Jurkat, Clone E6-1 (cell line): ENCODE data around the gene PCGF1.
A peak's percentile ranks its signal among the peaks of the same experiment; 100 is the strongest.

Source experiments
- DNase-seq: peaks from one replicate; pipeline ENCODE4 v3.0.0-alpha.2; 2011; ENCODE audit warnings: low read depth, low spot score
- H3K4me3 ChIP-seq: 2 replicates; pipeline ENCODE4 v1.5.1; 2011; ENCODE audit warnings: mild to moderate bottlenecking, low read length, control low read depth, moderate library complexity

The PCGF1 gene

GRCh38 chr2:74524005-74524404 lies 16.5 kb upstream of the PCGF1 start:
- no peak overlapping the region for H3K4me3 ChIP-seq
- no peak for DNase-seq

GRCh38 chr2:74522516-74522915 lies 15.0 kb upstream of the PCGF1 start:
- DNase-seq: no peak

DNA sequence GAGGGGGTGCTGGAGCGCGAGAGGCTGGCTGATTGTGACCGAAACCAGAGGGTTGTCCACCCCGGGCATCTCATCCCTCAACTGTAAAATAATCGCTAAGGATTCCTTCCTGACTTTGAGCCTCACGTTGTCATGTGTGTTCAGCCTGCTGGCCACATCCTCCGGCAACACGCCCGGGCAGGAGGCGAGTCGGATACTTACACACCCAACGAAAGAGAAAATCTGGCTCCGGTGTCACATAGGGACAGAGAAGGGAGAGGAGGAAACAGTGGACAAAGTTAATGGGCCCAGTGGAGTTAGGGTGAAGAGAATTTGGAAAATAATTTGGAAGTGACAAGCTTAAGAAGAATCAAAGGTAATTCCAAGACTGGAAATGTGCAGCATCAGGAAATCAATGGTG lies 9.2 kb upstream of the PCGF1 start:
- H3K4me3 ChIP-seq: no peak overlapping the region
- no peak for DNase-seq

More at GRCh38 chr2:74522516-74522915, 15.0 kb upstream of the PCGF1 start:
- no peak overlapping the region for H3K4me3 ChIP-seq

GRCh38 chr2:74515981-74516633 lies 8.6 kb upstream of the PCGF1 start:
- H3K4me3 ChIP-seq: no peak overlapping the region
- no peak for DNase-seq

DNA sequence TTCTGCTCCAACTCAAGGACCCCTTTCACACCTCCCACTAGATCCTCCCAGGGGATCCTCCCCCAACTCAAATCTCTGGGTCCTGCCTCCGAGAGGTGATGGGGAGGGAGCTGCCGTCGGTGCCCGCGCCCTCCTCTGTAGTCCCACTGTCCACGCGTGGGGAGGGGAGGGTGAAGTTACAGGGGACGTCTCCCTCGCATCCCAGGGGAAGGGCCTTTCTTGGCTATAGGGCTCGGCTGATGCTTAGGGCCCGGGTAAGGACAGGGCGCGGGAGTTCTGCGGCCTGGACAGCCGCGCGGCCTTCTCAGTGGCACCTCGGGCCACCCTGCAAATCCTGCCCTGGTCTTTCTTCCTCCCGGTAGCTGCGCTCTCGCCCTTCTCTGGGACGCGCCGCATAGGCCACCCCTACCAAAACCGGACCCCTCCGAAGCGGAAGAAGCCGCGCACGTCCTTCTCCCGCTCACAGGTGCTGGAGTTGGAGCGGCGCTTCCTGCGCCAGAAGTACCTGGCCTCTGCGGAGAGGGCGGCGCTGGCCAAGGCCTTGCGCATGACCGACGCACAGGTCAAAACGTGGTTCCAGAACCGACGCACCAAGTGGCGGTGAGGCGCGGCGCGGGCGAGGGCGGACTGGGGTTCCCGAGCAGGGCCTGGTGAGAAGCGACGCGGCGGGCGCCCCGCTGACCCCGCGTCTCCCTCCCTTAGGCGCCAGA lies 7.9 kb upstream of the PCGF1 start:
- no peak for DNase-seq
- H3K4me3 ChIP-seq: no peak overlapping the region

DNA sequence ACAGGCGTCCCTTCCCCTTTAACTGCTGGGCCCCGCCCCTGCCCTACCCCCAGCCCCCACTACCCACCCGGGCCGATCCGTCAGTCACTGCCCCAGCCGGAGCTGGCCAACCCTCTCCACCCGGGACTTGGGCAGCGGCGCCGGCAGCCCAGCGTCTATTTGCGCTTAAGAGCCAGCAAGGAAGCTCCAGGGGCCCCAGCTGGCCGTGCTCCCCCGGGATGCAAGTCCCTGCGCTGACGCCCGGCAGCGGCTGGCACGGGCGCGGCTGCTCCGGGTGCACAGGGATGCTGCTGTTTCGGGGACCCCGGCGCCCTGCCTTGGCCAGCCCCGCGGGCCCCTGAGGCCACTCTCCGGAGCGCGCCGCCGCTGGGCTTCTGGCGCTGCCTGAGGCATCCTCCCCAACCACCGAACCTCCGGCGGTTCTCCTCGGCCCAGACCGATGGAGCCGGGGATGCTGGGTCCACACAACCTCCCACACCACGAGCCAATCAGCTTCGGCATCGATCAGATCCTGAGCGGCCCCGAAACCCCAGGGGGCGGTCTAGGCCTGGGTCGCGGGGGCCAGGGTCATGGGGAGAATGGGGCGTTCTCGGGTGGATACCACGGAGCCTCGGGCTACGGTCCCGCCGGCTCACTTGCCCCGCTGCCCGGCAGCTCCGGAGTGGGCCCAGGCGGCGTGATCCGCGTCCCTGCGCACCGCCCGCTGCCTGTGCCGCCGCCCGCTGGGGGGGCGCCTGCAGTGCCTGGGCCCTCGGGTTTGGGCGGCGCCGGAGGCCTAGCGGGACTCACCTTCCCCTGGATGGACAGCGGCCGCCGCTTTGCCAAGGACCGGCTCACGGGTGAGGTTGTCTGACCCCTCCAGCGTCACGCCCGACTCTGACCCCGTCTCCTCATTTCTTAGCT lies 7.1 kb upstream of the PCGF1 start, which contains the start of gene TLX2:
Gene TLX2, plus strand, starts transcription at position 83 of the 903 bp plus-strand sequence. Its CDS starts 357 bp downstream, at position 440.
- peak within 1 kb of the TSS; percentile 60 for H3K4me3 ChIP-seq
- DNase-seq: no peak

DNA sequence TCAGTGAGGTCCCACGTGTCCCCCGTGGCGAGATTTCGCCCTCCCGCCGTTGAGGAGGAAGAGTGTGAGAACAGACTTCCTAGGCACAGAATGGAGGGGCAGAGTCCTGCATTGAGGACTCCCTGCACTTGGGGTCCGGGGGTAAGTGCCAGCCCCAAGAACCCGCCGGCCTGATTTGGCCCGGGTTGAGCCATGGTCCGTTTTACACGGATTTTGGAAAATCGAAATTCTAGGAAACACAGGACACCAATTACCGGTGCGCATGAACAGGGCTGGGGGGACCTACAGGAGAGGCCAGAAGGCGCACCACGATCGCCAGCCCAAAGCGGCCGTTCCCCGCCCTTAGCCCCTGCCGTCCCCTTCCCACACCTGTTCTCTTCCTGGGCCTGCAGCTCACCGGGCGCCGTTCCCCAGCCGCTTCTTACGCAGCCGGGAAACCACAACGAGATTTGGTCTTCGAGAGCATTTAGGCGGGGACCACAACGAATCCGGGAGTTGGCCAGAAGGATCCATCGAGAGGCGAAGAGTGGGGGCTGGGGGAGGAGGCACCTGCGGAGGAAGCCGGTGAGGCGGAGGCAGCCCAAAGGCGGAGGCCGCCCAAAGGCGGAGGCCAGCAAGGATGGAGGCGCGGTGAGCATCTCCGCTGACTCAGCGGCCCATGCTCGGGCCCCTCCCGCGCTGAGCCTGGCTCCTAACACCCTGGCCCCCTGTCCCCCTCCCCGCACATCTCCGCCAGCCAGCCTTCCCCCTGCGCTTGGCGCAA lies 6.3 kb upstream of the PCGF1 start:
- peak overlapping the region; percentile 60 for H3K4me3 ChIP-seq
- peak; percentile 79 for DNase-seq

DNA sequence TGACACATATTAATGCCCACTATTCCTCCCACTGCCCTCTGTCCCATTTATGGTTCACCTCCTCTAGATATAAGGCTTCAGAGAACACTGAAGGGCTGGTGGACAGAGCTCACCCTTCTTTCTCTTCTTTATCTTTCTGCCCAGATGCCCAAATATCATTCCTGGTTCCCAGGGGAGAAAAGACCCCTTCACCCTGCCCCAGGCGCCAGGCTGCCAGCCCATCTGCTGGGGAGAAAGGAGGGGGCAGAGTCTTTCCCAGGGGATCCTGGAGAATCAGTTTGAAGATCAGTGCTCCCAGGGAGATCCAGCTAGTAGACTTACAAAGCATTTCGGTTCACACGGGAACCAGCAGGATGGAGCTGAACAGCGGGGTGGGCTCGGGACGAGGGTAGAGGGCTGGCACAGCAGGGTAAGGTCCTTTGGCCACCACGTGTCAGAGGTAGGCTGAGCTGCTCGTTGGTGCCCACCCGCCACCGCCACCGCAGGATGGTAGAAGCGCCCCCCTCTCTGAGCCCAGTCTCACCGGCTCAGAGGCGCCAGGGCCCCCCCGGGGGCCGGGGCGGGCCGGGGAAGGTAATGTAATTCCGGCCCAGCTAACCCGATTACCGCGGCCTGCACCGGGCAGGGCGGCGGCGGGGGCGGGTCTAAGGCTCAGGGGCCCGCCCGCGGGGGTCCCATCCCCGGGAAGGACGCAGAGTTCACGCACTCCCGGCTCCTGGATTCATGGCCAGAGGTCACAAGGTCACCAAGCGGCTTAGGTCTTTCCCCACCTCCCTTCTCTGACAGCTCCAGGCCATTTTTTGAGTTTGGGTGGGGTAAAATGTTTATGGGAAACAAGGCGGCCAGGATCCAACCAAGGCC lies 5.5 kb upstream of the PCGF1 start:
- peak overlapping the region; percentile 60 for H3K4me3 ChIP-seq
- no peak for DNase-seq

GRCh38 chr2:74511104-74511989 lies 3.9 kb upstream of the PCGF1 start:
- DNase-seq: no peak
- H3K4me3 ChIP-seq: no peak overlapping the region

GRCh38 chr2:74510272-74510671 lies 2.8 kb upstream of the PCGF1 start:
- no peak overlapping the region for H3K4me3 ChIP-seq
- no peak for DNase-seq

DNA sequence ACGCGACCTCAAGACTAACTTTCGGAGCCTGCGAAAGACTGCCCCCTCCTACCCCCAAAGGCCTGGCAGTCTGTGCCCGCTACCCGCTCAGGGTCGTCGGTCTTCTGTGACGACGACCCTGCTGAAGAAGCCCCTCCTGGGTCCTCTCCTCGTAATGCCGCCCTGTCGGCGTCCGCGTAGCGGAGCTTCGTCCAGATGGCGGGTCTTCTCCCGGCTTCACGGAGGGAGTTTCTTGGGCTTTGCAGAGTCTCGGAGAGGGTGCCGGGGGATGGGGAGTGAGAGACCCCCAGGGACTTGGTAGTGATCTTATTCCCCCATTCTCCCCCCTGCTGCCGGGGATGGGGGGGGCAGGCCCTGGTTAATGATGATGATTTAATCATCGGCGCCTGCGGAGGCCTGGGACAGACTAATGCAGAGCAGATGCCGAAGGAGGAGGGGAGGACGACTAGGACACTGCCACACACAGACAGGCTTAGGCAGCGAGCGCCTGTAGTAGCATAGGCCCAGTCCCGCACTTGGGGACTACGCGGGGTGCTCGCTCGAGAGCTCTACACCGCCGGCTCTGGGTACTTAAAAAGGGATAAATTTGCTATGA lies 528 bp upstream of the PCGF1 start:
- peak overlapping the region; percentile 90 for H3K4me3 ChIP-seq
- DNase-seq: no peak

DNA sequence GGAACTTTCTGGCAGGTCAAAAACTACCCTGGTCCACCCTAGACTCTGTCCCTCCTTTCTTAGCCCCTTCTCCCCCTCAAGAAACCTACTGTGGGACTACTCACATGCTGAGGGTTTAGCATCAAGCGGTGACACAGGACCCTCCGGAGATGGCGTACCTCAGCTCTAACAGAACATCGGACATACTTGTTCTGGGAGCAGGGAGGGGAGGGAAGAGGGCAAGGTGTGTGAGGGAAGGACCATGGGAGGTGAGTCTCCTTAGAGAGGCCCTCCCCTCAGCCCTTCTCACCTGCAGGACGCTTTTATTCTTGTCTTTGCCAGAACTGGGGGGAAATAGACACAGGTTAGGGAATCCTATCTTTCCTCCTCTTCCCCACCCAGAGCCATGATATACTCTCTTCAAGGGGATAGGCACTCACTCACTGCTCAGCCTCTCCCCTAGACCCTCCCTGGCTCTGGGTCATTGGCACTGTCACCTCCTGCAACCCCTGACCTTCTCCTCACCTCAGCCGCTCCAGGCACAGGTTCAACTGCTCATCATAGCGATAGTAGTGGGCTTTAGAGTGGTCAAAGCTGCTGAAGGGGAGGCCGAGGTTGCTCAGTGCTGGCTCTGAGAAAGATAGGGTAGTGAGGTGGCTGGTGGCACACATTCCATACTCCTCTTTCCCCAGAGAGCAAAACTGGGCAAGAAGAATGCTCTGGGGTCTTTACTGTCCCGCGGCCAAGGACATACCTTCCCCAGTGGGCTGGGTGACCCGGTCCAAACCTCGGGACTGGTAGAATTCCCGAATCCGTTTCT lies 1.8 kb downstream of the PCGF1 start:
- no peak overlapping the region for H3K4me3 ChIP-seq
- DNase-seq: no peak

DNA sequence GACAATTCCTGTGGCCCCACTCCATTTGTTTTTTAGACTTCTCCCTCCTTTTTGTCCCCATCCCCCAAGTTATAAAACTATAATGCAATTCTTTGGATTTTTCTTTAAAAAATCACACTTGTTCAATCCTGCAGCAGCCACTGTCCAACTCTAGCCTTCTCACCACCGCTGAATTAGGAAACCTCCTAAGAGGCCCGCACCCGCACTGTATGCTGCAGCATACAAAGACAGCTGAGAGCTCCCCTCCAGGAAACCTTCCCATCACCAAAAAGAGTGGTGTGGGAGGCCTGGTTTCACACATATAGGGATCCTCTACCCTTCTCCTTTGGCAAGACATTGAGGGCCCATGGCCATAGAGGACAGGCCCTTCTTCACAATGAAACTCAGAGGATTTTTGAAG lies 2.9 kb downstream of the PCGF1 start:
- H3K4me3 ChIP-seq: no peak overlapping the region
- DNase-seq: no peak

- no peak overlapping the region for H3K4me3 ChIP-seq
- DNase-seq: no peak
Measured at GRCh38 chr2:74503506-74504475, 3.7 kb downstream of the PCGF1 start.
